SK-N-MC (cell line): Measurements from ENCODE around the gene CPLANE1.

ENCODE experiments used
- EZH2 ChIP-seq: fragments of 200-600 bp; sonication (generic); IDR thresholded peaks from one replicate; pipeline ENCODE4 v1.6.1; 2017; ENCODE audit warnings: antibody characterized with exemption
- FOXP2 ChIP-seq: optimal IDR thresholded peaks from 2 replicates; pipeline ENCODE3; 2011; ENCODE audit warnings: mild to moderate bottlenecking, moderate library complexity; ENCODE audit not compliant: insufficient read depth; ENCODE audit errors: extremely low read length, control extremely low read depth
- POLR2AphosphoS5 ChIP-seq: IDR thresholded peaks from 2 replicates; pipeline ENCODE4 v1.6.1; 2012; ENCODE audit warnings: mild to moderate bottlenecking, low read depth, low read length, borderline replicate concordance

GRCh38 chr5:37249815-37250164 lies 614 bp upstream of the CPLANE1 start:
- TF ChIP-seq POLR2AphosphoS5 (no peak), FOXP2 (no peak), EZH2 (no peak)
